ENCODE results near the gene BLCAP.
"Not testable (repeated sequence)": the region's sequence is repeated elsewhere in the genome, so short reads cannot be mapped to it uniquely, and the experiment has no call there.

The BLCAP gene

DNA sequence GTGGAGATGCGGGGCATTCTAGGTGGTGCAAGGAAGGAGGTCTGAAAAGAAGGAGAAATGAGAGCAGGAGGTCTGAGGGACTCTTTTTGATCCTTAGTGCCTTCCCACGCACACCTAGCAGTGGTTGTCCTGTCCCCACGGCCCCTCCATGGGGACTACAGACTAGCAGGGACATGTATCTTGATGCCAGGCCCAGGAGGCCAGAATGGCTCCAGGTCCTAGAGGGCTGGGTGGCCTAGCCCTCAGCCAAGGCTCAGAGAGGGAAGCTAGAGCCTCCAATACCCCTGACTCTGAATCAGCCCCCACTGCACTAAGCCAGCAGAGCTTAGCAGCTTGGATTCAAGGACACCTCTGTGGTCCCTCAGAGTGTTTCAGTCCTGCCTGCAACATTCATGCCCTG lies 16.7 kb upstream of the BLCAP start:
- TF ChIP-seq POLR2A (IDR thresholded peaks at IDR 0.05; ENCODE audit: low read depth, low read length): no peak
- FAIRE-seq (no peak), DNase-seq (ENCODE audit: insufficient read length, low spot score) (no peak)

DNA sequence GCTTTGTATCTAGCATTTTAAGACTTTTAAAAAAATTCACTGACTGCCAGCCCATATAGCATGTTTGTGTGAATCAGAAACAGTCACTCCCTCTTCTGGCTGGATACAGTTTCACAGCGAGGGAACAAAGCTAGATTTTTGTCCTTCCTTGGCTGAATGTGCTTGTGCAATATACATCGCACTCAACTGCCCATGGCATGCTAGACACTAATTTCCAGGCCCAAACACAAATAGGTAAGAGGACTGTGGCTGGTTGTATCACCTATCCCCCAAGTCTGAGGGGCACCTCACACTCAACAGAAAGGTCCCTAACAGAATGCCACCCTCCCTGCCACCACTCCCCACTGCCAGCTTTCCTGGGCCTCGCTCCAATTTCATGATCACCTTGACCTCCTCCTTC lies 16.2 kb upstream of the BLCAP start:
- TF ChIP-seq POLR2A (IDR thresholded peaks at IDR 0.05; ENCODE audit: low read depth, low read length): no peak
- no peak for DNase-seq (ENCODE audit: insufficient read length, low spot score)
- FAIRE-seq: no peak

DNA sequence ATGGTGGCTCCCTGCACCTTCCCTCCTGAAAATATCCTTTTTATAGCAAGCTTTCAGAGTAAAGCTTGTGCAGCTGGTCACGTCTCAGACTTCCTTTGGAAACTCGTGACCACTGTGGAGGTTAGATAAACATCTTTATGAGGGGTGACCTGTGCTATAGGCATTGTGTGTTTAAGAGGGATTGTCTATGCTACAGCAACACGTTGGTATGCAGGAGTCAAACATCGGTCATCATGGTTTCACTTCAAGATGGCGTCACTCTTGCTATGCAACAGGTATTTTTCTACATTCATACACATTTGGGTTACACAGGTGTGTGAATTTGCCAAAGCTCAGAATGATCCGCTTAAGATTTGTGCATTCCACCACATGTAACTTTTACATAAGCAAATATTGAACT lies 14.6 kb upstream of the BLCAP start:
- FAIRE-seq (no peak), DNase-seq (ENCODE audit: insufficient read length, low spot score) (no peak)
- no peak for TF ChIP-seq POLR2A (IDR thresholded peaks at IDR 0.05; ENCODE audit: low read depth, low read length)

- FAIRE-seq (no peak), DNase-seq (ENCODE audit: insufficient read length, low spot score) (no peak)
- no peak for TF ChIP-seq POLR2A (IDR thresholded peaks at IDR 0.05; ENCODE audit: low read depth, low read length)
These were observed 13.7 kb upstream of the BLCAP start for GRCh38 chr20:37541326-37541725.

- FAIRE-seq; DNase-seq (ENCODE audit: insufficient read length, low spot score): not testable (repeated sequence)
These were observed 13.2 kb upstream of the BLCAP start for GRCh38 chr20:37540838-37541237.

- no peak for DNase-seq (ENCODE audit: insufficient read length, low spot score)
- FAIRE-seq: no peak
- TF ChIP-seq POLR2A (IDR thresholded peaks at IDR 0.05; ENCODE audit: low read depth, low read length): no peak
These were observed 12.3 kb upstream of the BLCAP start for GRCh38 chr20:37540001-37540400.

- TF ChIP-seq POLR2A (IDR thresholded peaks at IDR 0.05; ENCODE audit: low read depth, low read length): no peak
These were observed 11.7 kb upstream of the BLCAP start for GRCh38 chr20:37539424-37539823.

GRCh38 chr20:37538003-37538402 lies 10.3 kb upstream of the BLCAP start:
- FAIRE-seq (no peak), DNase-seq (ENCODE audit: insufficient read length, low spot score) (no peak)
- TF ChIP-seq POLR2A (IDR thresholded peaks at IDR 0.05; ENCODE audit: low read depth, low read length): no peak

More at GRCh38 chr20:37539424-37539823, 11.7 kb upstream of the BLCAP start:
- FAIRE-seq: no peak
- no peak for DNase-seq (ENCODE audit: insufficient read length, low spot score)

DNA sequence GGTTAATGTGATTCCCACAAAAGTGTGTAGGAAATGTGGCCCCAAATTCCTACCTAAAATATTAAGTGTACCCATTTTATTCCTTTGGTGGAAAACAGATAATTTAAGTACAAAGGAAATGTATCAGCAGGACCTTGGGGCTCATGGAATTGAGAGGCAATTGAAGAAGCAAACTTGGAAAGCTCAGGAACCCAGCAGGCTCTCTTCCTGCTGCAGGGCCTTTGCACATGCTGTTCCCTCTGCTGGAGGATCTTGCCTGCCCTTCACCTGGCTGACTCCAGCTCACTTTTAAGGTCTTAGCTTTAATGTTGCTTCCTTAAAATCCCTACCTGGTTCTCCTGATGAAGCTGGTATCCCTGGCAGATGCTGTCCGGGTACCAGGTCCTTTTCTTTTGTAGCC lies 9.8 kb upstream of the BLCAP start:
- no peak for TF ChIP-seq POLR2A (IDR thresholded peaks at IDR 0.05; ENCODE audit: low read depth, low read length)
- FAIRE-seq: no peak
- DNase-seq (ENCODE audit: insufficient read length, low spot score): no peak

GRCh38 chr20:37535443-37536132 lies 7.9 kb upstream of the BLCAP start:
- DNase-seq (ENCODE audit: insufficient read length, low spot score) (no peak), FAIRE-seq (no peak)
- no peak for TF ChIP-seq POLR2A (IDR thresholded peaks at IDR 0.05; ENCODE audit: low read depth, low read length)

GRCh38 chr20:37534401-37535157 lies 6.9 kb upstream of the BLCAP start:
- TF ChIP-seq POLR2A (IDR thresholded peaks at IDR 0.05; ENCODE audit: low read depth, low read length): no peak
- FAIRE-seq: no peak
- DNase-seq (ENCODE audit: insufficient read length, low spot score): no peak

- FAIRE-seq (no peak), DNase-seq (ENCODE audit: insufficient read length, low spot score) (no peak)
- TF ChIP-seq POLR2A (IDR thresholded peaks at IDR 0.05; ENCODE audit: low read depth, low read length): no peak
These were observed 5.6 kb upstream of the BLCAP start for GRCh38 chr20:37533154-37533715.

DNA sequence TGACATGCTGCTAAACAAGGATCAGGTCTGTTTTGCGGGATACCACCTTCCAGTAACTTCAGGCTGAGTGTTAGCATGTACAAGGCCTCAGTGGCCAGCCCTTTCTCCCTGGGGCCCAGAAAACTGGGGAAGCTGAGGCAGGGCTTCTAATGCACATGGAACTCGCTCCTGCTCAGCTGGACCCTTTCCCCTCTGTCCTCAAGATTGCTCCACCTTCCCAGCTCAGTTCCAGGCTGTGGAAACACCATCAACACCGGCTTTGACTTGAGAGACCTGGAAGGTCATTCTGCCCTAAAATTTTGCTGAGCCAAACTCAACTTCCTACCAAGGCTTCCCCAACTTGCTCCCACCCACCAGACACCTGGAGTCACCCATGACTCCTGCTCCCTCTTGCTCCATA lies 4.2 kb upstream of the BLCAP start:
- DNase-seq (ENCODE audit: insufficient read length, low spot score) (no peak), FAIRE-seq (no peak)
- TF ChIP-seq POLR2A (IDR thresholded peaks at IDR 0.05; ENCODE audit: low read depth, low read length): no peak

DNA sequence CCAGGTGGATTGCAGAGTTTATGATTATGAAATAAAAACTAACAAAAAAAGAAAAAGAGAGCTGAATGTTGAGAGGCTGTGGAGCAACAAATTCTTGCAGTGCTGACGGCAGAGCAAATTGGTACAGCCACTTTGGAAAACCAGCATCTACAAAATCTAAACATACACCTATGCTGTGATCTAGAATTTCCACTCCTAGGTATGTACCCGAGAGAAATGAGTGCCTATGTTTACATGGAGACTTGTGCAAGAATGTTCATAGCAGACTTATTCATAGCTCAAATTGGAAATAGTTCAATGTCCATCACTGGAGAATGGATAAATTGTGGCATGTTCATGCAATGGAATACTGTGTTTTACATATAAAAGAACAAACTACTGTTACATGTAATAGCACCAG lies 3.0 kb upstream of the BLCAP start:
- DNase-seq (ENCODE audit: insufficient read length, low spot score) (no peak), FAIRE-seq (no peak)
- no peak for TF ChIP-seq POLR2A (IDR thresholded peaks at IDR 0.05; ENCODE audit: low read depth, low read length)
